A549 (cell line): Measurements from ENCODE around the gene UBE2E3. TPM values are rescaled to one million over a fixed set of nuclear protein-coding genes. Genes with fewer than 3 reads are reported as not detected.

Experiments used
- ATAC-seq, 2 experiments: fragments of 200-7000 bp in 1 of 2; fragments of >200 bp in 1 of 2; cut with Nextera tagmentation in 1 of 2; cut with Tn5 transposase in 1 of 2; 3 replicates each; pipeline versions ENCODE4 v1.8.0 to v1.9.1; 2018 to 2020; ENCODE audit warnings: mild to moderate bottlenecking in 1 of 2, moderate library complexity in 1 of 2
- CTCF ChIA-PET: fragments of 300-600 bp; sonication (Branson Sonifier 250); formaldehyde crosslinking; extraction: SDS; loops from one replicate; lab custom pipeline; 2021; ENCODE audit warnings: antibody characterized with exemption, inconsistent platforms; lab: Yijun Ruan, JAX
- POLR2A ChIA-PET: fragments of 350-600 bp; formaldehyde crosslinking; extraction: SDS; loops from one replicate; lab custom pipeline; 2021; ENCODE audit warnings: antibody characterized with exemption, inconsistent platforms; lab: Yijun Ruan, JAX
- DNase-seq, 2 experiments: peaks; one replicate each; pipeline versions ENCODE4 v3.0.0 to v3.0.0-alpha.2; 2011 to 2016; ENCODE audit warnings: low read depth in 1 of 2, low spot score in 1 of 2
- FAIRE-seq: peaks from 2 replicates; lab custom pipeline; 2011; peaks lifted over from hg19 to GRCh38; lab: Jason Lieb, UNC
- H3K27ac ChIP-seq, 2 experiments: fragments of >200 bp; sonication (Bioruptor Twin); formaldehyde crosslinking; 3 replicates each; pipeline ENCODE4 v1.5.1; 2016 to 2017
- H3K4me1 ChIP-seq: fragments of >200 bp; sonication (Bioruptor Twin); formaldehyde crosslinking; 3 replicates; pipeline ENCODE4 v1.6.1; 2016
- H3K4me2 ChIP-seq: fragments of >200 bp; sonication (Bioruptor Twin); formaldehyde crosslinking; 3 replicates; pipeline ENCODE4 v1.6.1; 2016
- H3K4me3 ChIP-seq: fragments of >200 bp; sonication (Bioruptor Twin); formaldehyde crosslinking; 3 replicates; pipeline ENCODE4 v1.5.1; 2016
- H3K9me3 ChIP-seq: fragments of >200 bp; sonication (Bioruptor Twin); formaldehyde crosslinking; 3 replicates; pipeline ENCODE4 v1.6.1; 2016
- ATOH8 ChIP-seq: fragments of 250-450 bp; sonication (Bioruptor Pico); IDR thresholded peaks from 2 replicates; pipeline ENCODE4 v1.5.0; 2020; ENCODE audit warnings: low read depth, mild to moderate bottlenecking, moderate library complexity
- BHLHE40 ChIP-seq: IDR thresholded peaks from 2 replicates; pipeline ENCODE4 v1.6.1; 2012; ENCODE audit warnings: low read depth, low read length, inconsistent platforms
- CBX2 ChIP-seq: fragments of 200-600 bp; sonication (generic); IDR thresholded peaks from 2 replicates; pipeline ENCODE4 v1.6.1; 2016; ENCODE audit warnings: low read depth, mild to moderate bottlenecking, borderline replicate concordance
- CTCF ChIP-seq: fragments of >200 bp; sonication (Bioruptor Twin); formaldehyde crosslinking; IDR thresholded peaks from 3 replicates; pipeline ENCODE4 v1.5.1; 2016
- EHF ChIP-seq: fragments of 250-450 bp; sonication (Bioruptor Pico); IDR thresholded peaks from 2 replicates; pipeline ENCODE4 v1.5.0; 2020; ENCODE audit warnings: mild to moderate bottlenecking
- EP300 ChIP-seq, 2 experiments: fragments of >200 bp; sonication (Bioruptor Twin); formaldehyde crosslinking; IDR thresholded peaks; 2 replicates in 1 of 2; 3 replicates in 1 of 2; pipeline ENCODE4 v1.6.1; 2016 to 2017
- ESRRA ChIP-seq: fragments of 150-350 bp; IDR thresholded peaks from 2 replicates; pipeline ENCODE4 v1.6.1; 2014; ENCODE audit warnings: mild to moderate bottlenecking, low read length, borderline replicate concordance
- FOXS1 ChIP-seq: fragments of 250-450 bp; sonication (Bioruptor Pico); IDR thresholded peaks from 2 replicates; pipeline ENCODE4 v1.5.0; 2020; ENCODE audit warnings: mild to moderate bottlenecking, moderate library complexity
- HOXB5 ChIP-seq: fragments of 250-450 bp; sonication (Bioruptor Pico); IDR thresholded peaks from 2 replicates; pipeline ENCODE4 v1.5.0; 2020; ENCODE audit warnings: mild to moderate bottlenecking, moderate library complexity
- JUNB ChIP-seq: fragments of >200 bp; sonication (Bioruptor Twin); formaldehyde crosslinking; IDR thresholded peaks from 2 replicates; pipeline ENCODE4 v1.6.1; 2016
- KDM1A ChIP-seq: fragments of 200-600 bp; sonication (generic); IDR thresholded peaks from 2 replicates; pipeline ENCODE4 v1.6.1; 2016; ENCODE audit warnings: low read depth, mild to moderate bottlenecking
- KDM5A ChIP-seq: fragments of 200-600 bp; sonication (generic); IDR thresholded peaks from 2 replicates; pipeline ENCODE4 v1.6.1; 2016; ENCODE audit warnings: antibody characterized with exemption, mild to moderate bottlenecking
- MAX ChIP-seq: IDR thresholded peaks from 2 replicates; pipeline ENCODE4 v1.6.1; 2012
- MYC ChIP-seq: IDR thresholded peaks from 2 replicates; pipeline ENCODE4 v1.6.1; 2012; ENCODE audit warnings: mild to moderate bottlenecking, inconsistent platforms, low read length, improper control_type of control experiment, borderline replicate concordance
- NFE2L2 ChIP-seq: fragments of 150-350 bp; conservative IDR thresholded peaks from 2 replicates; pipeline ENCODE4 v1.6.1; 2014; ENCODE audit warnings: low read length
- NPAS2 ChIP-seq: fragments of 250-450 bp; sonication (Bioruptor Pico); IDR thresholded peaks from 2 replicates; pipeline ENCODE4 v1.8.0; 2022; ENCODE audit warnings: mild to moderate bottlenecking, moderate library complexity, borderline replicate concordance
- POLR2AphosphoS2 ChIP-seq: conservative IDR thresholded peaks from 2 replicates; pipeline ENCODE4 v1.6.1; 2012; ENCODE audit warnings: low read length, improper control_type of control experiment, inconsistent platforms
- RARB ChIP-seq: fragments of 250-450 bp; sonication (Bioruptor Pico); IDR thresholded peaks from 2 replicates; pipeline ENCODE4 v1.8.0; 2021; ENCODE audit warnings: mild to moderate bottlenecking, moderate library complexity
- SREBF2 ChIP-seq: fragments of 450-650 bp; IDR thresholded peaks from 2 replicates; pipeline ENCODE4 v1.6.1; 2014; ENCODE audit warnings: mild to moderate bottlenecking, moderate library complexity
- TP53 ChIP-seq: fragments of 250-450 bp; sonication (Bioruptor Pico); IDR thresholded peaks from 2 replicates; pipeline ENCODE4 v1.5.0; 2021; ENCODE audit warnings: mild to moderate bottlenecking, moderate library complexity
- ZC3H11A ChIP-seq: fragments of 450-650 bp; IDR thresholded peaks from 2 replicates; pipeline ENCODE4 v1.6.1; 2014; ENCODE audit warnings: antibody characterized with exemption, mild to moderate bottlenecking
- ZFP36 ChIP-seq: fragments of 450-650 bp; IDR thresholded peaks from 2 replicates; pipeline ENCODE4 v1.6.1; 2014; ENCODE audit warnings: borderline replicate concordance; ENCODE audit not compliant: partially characterized antibody
- ZSCAN20 ChIP-seq: fragments of 250-450 bp; sonication (Bioruptor Pico); IDR thresholded peaks from 2 replicates; pipeline ENCODE4 v1.8.0; 2022; ENCODE audit warnings: mild to moderate bottlenecking, moderate library complexity
- polyA plus RNA-seq, 4 experiments: library from polyadenylated mRNA; depleted of rRNA in 3 of 4; stranded (reverse); fragments of >200 nt; fragmentation: RNase III in 1 of 4; extraction: RNeasy Plus Mini Kit Qiagen cat#74134 plus additional on column Dnase treatment in 1 of 4; gene quantifications; 2 replicates in 3 of 4; 3 replicates in 1 of 4; pipeline ENCODE4 v1.2.3, GENCODE V29; 2011 to 2017
- TF ChIP-seq, protein P1 (sequence below): fragments of 450-650 bp; IDR thresholded peaks from 2 replicates; pipeline ENCODE4 v1.6.1; 2014; ENCODE audit warnings: antibody characterized with exemption

UBE2E3 gene
- polyA plus RNA-seq, 2 of the 4 experiments (the other 2 are of a cell fraction), result 54.0 to 70.6 TPM

- TF ChIP-seq JUNB (no peak), RARB (CRISPR knock-in tag) (no peak), ZSCAN20 (CRISPR knock-in tag) (no peak), ATOH8 (CRISPR knock-in tag) (no peak), MAX (peak; percentile 72), TP53 (no peak; the same call in 1 of the 2 replicates), EP300 (IDR thresholded peaks at IDR 0.05) (no peak), SREBF2 (no peak), ESRRA (no peak), ZC3H11A (no peak), EHF (CRISPR knock-in tag) (0 out of 2 replicates have a peak, but pooled peaks have one; percentile 57), BHLHE40 (no peak), NPAS2 (no peak), CBX2 (no peak), KDM5A (no peak), HOXB5 (CRISPR knock-in tag) (peak; percentile 71; the same call in 1 of the 2 replicates), POLR2AphosphoS2 (no peak), ZFP36 (no peak), NFE2L2 (no peak), KDM1A (no peak)
- TF ChIP-seq, all 56 proteins: peak for 13
Measured at GRCh38 chr2:180980106-180980942, at the start of gene UBE2E3 (continued).

DNA sequence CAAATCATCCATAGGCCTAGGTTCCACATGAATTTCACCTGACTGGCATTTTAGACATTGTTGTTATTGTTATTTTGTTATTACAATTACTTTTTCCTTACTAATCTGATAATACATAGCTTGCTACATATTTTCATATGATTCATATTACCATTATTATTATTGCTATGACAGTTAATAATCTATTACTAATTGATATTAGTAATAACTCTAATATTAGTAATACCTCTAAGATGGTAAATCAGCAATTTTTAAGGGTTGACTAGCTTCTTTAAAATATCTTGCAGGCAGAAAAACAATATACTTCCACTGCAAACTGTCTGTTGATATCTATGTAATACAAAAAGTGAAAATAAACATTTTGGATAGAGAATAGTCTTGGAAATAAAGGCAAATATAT, 48.6 kb upstream of the UBE2E3 start:
- DNase-seq (no peak), FAIRE-seq (no peak), ATAC-seq (no peak)
- CTCF ChIA-PET, result no interaction called here
- no peak overlapping the region for H3K4me3 ChIP-seq
- no peak overlapping the region for H3K4me2 ChIP-seq
- TF ChIP-seq MYC (no peak), MAX (no peak), CBX2 (no peak), ZFP36 (no peak), CTCF (no peak), FOXS1 (no peak)
- TF ChIP-seq, protein P1, sequence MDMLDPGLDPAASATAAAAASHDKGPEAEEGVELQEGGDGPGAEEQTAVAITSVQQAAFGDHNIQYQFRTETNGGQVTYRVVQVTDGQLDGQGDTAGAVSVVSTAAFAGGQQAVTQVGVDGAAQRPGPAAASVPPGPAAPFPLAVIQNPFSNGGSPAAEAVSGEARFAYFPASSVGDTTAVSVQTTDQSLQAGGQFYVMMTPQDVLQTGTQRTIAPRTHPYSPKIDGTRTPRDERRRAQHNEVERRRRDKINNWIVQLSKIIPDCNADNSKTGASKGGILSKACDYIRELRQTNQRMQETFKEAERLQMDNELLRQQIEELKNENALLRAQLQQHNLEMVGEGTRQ, result no peak
- POLR2A ChIA-PET, result no interaction called here
- H3K9me3 ChIP-seq, result no peaks in the 10 kb centered on the region
- H3K27ac ChIP-seq, result no peak overlapping the region
- H3K4me1 ChIP-seq, result no peaks in the 10 kb centered on the region
